ENCODE results near the gene SMAD7.

Gene SMAD7

GRCh38 chr18:48913201-48913600, 37.6 kb downstream of the SMAD7 start:
- DNase-seq: peak; percentile 45

- no peak for DNase-seq
These were observed 39.7 kb downstream of the SMAD7 start for GRCh38 chr18:48910972-48911545.

GRCh38 chr18:48909721-48910120, 41.0 kb downstream of the SMAD7 start:
- DNase-seq: no peak

GRCh38 chr18:48908916-48909315, 41.8 kb downstream of the SMAD7 start:
- no peak for DNase-seq

DNA sequence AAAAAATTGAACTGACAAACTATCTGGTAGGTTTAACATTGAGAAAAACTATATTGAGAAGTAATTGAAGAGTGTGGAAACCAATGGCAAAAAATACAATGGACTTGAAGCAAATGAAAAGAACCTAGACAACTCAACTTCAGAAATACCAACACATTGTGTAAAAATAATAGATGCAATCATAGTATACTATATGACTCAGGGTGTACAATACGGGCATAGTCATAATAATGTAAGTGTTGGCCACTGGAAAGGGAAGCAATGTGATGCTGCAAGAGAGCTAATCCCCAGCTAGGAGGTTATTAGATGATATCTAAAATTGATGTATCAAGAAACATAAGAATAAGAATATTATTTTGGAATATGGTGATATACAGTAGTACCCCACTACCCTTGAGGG, 45.3 kb downstream of the SMAD7 start:
- no peak for DNase-seq

DNA sequence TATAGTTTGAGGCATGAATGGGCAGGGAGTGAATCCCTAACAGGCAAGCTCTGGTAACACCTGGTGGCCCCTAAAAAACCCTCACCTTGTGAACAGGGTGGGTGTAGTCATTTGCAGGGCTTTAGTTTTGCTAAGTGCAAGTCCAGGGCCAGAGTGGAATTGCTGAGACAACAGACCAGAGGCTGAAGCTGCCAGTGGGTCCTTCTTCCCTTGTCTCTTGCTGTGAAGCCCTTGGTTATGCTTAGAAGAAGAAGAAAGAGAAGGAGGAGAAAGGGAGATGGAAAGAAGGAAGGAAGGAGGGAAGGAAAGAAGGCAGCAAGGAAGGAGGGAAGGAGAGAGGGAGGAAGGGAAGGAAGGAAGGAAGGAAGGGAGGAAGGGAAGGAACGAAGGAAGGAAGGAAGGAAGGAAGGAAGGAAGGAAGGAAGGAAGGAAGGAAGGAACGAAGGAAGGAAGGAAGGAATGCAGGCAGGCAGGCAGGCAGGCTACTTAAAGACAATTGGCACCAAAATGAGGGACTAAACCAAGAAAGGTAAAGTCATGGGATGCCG, 45.8 kb downstream of the SMAD7 start:
- no peak for DNase-seq

- no peak for DNase-seq
These were observed 46.7 kb downstream of the SMAD7 start for GRCh38 chr18:48904091-48904490.

DNA sequence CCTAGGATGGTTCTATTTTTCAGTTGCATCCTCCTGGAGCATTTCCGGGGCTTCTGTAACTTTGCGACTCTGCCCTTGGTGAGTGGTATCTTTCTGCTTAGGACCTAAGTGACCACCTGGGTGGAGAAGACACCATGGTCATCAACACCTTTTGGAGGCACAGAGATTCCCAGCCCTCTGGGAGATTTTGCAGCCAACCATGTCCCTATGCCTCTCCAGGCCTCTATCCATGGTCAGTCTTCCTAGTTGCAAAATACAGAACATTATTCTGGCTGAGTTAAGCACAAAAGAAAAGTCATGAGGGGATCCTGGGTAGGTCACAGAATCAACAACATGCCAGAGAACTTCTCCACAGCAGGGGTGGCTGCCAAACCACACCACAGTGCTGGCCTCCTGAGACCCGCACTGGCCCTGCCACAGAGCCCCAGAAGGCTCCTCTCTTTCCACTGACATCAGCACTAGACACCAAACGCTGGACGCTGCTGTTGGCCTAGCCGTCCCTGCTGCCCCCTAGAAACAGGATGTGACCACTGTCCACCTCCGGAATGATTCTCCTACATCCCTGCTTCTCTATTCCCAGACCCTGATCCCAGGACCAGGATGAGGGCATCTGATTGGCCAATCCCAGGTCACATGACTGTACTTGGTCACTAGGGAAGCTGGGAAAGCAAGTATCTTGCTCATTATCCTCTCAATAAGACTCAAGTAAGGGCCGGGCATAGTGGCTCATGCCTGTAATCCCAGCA, 47.7 kb downstream of the SMAD7 start:
- no peak for DNase-seq

GRCh38 chr18:48902023-48902855, 48.5 kb downstream of the SMAD7 start:
- DNase-seq: no peak

DNA sequence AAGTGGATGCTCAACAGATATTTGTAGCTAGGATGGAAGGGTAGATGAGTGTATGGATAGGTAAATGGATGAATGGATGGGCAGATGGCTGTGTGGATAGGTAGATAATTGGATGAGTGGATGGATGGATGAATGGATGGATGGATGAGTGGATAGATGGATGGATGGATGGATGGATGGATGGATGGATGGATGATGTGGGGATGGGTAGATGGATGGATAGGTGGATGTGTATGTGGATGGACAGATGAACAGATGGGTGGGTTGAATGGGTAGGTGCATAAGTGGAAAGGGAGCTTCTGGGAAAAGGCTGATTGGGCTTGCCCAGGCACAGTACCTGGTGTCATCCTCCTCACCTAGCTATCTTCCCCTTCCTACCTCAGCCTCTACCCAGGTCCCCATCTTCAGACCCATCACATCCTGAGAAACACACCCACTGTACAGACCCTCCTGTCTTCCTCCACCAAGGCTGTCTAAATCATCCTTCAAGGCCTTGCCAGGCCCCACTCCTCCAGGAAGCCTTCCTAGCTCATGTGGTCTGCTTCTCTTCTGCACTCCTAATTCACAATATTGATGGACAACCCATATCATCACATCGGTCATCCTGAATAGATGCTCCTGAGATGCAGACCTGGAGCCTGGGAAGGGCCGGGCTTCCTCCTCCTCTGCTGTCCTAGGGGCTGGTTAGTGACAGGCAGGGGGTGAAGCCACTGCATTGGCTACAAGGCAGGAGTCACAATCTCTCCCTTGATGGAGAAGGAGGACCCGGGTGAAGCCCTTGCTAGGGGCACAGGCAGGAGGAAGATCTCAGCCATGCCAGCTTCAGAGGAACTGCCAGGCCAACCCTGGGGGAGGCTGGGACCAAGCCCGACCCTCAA, 49.4 kb downstream of the SMAD7 start:
- no peak for DNase-seq

DNA sequence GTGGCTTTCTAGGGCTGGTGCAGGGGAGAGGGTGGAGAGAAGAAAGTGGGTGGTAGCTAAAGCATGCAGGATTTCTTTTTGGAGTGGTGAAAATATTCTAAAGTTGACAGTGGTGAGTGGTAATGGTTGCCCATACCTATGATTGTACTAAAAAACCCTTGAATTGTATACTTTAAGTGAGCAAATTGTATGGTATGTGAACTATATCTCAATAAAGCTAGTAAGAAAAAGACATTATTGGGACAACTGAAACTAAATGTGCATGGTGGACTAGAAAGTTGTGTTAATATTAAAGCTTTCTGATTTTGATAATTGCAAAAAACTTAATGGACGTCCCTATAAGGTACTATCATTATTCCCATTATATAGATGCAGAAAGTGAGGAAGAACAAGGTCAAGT, 50.3 kb downstream of the SMAD7 start:
- DNase-seq: no peak

- no peak for DNase-seq
These were observed 51.1 kb downstream of the SMAD7 start for GRCh38 chr18:48899558-48900174.

DNA sequence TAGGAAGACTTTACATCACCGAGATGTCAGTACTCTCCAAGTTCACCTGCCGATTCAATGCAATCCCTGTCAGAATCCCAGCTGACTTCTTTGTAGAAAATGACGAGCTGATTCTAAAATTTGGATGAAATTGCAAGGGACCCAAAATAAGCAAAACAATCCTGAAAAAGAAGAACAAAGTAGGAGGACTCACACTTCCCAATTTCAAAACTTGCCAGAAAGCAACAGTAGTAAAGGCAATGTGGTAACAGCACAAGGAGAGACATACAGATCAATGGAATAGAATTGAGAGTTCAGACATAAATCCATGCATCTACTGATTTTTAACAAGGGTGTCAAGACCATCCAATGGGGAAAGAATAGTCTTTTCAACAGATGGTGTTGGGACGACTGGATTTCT, 52.2 kb downstream of the SMAD7 start:
- no peak for DNase-seq

- DNase-seq: no peak
These were observed 53.2 kb downstream of the SMAD7 start for GRCh38 chr18:48897531-48897930.

GRCh38 chr18:48896875-48897511, 53.8 kb downstream of the SMAD7 start:
- DNase-seq: peak; percentile 36

DNA sequence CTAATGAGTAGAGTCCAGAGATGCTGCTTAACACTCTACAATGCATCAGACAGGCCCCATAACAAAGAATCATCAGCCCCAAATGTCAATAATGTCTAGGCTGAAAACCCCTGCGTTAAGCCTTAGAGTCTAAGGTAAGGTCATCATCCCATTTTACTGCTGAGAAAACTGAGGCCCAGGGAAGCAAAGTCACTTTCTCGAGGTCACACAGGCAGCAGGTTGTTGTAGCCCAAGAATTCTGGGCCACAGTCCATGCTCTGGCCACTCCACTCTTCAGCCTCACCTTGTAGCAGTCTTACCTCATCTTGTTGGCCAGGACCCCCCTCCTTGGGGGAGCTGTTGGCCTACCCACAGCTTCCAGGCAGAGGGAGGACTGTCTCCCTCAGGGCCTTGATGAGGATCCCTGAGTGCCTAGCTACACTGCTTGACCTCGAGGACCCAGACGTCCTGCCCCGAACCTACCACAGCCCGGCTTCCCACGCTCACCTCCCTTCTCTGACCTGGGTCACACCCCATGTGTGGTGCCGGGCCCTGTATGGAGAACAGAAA, 54.4 kb downstream of the SMAD7 start:
- no peak for DNase-seq

- no peak for DNase-seq
These were observed 55.9 kb downstream of the SMAD7 start for GRCh38 chr18:48894799-48895346.

DNA sequence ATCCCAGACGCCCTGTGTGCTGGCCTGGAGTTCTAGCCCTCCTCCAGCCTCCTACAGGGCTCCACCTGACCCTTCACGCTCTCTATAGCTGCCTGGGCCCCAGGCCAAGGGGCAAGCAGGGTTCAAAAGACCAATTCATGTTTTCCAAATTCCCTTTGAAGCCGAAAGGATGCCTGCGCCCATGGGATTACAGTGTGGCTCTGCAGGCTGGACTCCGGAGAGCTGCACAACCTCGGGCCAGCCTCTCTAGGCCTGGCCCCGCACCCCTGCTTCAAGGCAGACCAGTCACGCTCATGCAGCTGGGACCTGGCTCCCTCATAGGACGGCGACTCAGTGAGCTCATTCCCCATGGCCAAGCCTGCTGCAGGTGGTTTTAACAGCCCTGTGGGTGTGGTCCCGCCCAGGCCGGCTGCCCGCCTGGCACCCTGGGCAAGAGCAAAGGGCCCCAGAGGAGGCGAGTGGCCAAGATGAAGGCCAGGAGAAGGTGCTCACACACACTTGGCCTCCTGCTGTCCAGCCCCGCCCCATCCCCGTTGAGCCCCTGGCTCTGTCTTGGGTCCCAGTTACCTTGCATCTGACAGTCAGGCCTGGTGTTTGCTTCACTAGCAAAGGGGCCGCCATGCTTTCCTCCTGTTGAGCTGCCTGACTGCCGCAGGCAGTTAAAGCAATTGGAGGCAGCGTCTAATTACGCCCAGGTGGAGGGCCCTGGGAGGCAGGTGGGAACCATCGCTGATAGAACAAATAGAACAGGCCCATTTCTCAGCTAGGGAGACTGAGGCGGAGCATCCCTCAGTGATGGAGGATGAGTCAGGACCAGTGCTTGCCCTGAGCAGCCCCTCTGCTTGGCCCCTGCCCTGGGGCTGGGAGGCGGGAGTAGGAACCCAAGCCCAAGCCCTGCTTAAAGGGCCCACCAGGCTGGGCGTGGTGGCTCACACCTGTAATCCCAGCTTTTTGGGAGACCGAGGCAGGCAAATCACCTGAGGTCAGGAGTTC, 56.9 kb downstream of the SMAD7 start:
- no peak for DNase-seq

- DNase-seq: no peak
These were observed 57.6 kb downstream of the SMAD7 start for GRCh38 chr18:48893061-48893607.

All from stimulated activated CD4-positive, alpha-beta T cell treated with anti-CD3 and anti-CD28 coated beads, Interleukin-1b, Interleukin-23, amount 100 ng/mL, for 48 hours (primary cell).